ENCODE results near the gene GIMAP2.

Gene GIMAP2

DNA sequence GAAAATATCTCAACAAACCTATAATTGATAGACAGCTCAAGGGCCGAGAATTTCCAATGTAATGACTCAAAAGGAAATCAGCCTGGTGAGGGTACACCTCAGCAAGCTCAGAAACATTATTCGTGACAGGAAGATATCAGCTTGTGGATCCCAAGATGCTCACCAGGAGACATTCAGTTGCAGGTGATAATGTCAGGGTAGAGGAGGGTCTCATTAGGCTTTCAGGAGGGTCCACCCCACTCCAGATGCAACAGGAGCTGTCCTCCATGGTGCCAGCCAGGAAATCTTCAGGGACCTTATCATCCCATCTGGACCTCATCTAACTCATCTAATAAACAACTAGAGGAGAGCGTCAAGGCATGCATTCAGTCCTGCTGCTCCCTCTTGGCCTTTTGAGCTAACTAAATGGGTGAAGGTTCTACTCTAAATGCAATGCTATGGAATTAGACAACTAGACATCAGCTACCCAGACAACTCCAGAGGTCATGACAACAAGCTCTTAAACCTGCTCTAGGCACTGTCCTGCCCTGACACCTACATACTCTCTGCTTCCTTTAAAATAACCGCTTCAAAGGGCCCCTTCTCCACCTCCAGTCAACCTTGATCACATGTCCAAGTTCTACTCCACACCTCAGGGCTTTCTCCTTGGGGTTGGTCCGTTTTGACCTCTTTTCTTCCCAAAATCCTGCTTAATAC, 47.4 kb downstream of the GIMAP2 start:
- WGBS (ENCODE audit: insufficient coverage, insufficient read length) = no CpG with 5 or more reads among the region's 5 CpGs
- H3K36me3 ChIP-seq (ENCODE audit: control insufficient read depth, insufficient read depth, low read length) = no peaks in the 10 kb centered on the region
- H3K27me3 ChIP-seq (ENCODE audit: control insufficient read depth, insufficient read depth, low read length) = peaks cover 60% of the 10 kb centered on the region
- no peak for DNase-seq (ENCODE audit: low read depth, low spot score)
- H3K4me1 ChIP-seq (ENCODE audit: control insufficient read depth, insufficient read depth, low read length) = no peaks in the 10 kb centered on the region
- no peak overlapping the region for H3K27ac ChIP-seq (ENCODE audit: low read length)
- no peaks in the 10 kb centered on the region for H3K9me3 ChIP-seq (ENCODE audit: control insufficient read depth, insufficient read depth, low read length)
- H3K4me3 ChIP-seq (ENCODE audit: low read length) = no peak overlapping the region

DNA sequence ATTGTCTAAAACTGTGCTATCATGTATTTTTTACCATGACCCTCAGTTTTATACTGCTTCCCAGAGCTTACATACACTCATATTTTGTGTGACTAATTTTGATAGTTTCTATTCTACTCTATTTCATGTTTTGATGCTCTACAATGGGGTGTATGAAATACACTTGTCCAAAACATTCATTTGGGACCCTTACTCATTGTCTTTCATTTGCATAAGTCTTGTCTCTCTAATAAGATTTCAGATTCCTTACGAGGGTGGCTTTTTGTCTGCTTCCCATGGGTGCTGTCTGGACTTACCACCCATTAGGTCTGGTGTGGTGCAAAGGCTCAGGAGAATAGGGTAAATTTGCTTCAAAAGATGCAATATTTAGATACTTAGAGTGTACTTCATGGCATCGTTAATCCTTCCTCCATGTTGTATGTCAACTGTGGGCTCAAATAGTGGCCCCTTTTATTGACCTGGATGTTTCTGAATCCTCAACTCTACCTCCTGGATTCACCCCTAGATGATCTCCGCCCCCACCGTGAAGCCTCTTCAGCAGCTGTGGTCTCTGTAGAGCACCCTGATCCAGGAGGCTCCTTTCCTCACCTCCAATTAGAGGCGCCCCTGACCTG, 48.1 kb downstream of the GIMAP2 start:
- H3K4me3 ChIP-seq (ENCODE audit: low read length) = no peak overlapping the region
- no peak for DNase-seq (ENCODE audit: low read depth, low spot score)
- no CpG with 5 or more reads among the region's 5 CpGs for WGBS (ENCODE audit: insufficient coverage, insufficient read length)
- H3K36me3 ChIP-seq (ENCODE audit: control insufficient read depth, insufficient read depth, low read length) = no peaks in the 10 kb centered on the region
- H3K27me3 ChIP-seq (ENCODE audit: control insufficient read depth, insufficient read depth, low read length) = peaks cover 66% of the 10 kb centered on the region
- H3K4me1 ChIP-seq (ENCODE audit: control insufficient read depth, insufficient read depth, low read length) = no peaks in the 10 kb centered on the region
- H3K27ac ChIP-seq (ENCODE audit: low read length) = no peak overlapping the region
- H3K9me3 ChIP-seq (ENCODE audit: control insufficient read depth, insufficient read depth, low read length) = no peaks in the 10 kb centered on the region

DNA sequence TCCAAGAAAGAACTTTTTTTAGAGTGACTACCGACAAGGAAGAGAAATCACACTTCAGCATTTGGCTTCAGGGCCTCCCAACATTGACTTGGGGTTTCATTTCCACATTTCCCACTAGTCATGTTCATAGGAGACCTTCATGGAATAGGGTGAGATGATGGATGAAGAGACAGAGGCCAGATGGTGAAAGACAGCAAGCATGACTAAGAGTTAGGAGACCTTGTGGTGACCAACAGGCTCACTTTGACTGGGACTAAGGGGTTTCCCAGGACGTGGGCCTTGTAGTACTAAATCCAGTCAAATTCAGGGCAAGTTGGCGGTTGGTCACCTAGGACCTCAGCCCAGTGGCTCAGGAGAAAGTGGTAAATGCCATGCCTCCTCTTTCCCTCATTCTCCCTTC, 48.7 kb downstream of the GIMAP2 start:
- Histone ChIP-seq H3K27me3 (ENCODE audit: control insufficient read depth, insufficient read depth, low read length) (peaks cover 72% of the 10 kb centered on the region), H3K4me1 (ENCODE audit: control insufficient read depth, insufficient read depth, low read length) (no peaks in the 10 kb centered on the region), H3K4me3 (ENCODE audit: low read length) (no peak overlapping the region), H3K9me3 (ENCODE audit: control insufficient read depth, insufficient read depth, low read length) (no peaks in the 10 kb centered on the region), H3K27ac (ENCODE audit: low read length) (no peak overlapping the region), H3K36me3 (ENCODE audit: control insufficient read depth, insufficient read depth, low read length) (no peaks in the 10 kb centered on the region)
- WGBS (ENCODE audit: insufficient coverage, insufficient read length) = no CpG with 5 or more reads among the region's 3 CpGs
- DNase-seq (ENCODE audit: low read depth, low spot score) = no peak

DNA sequence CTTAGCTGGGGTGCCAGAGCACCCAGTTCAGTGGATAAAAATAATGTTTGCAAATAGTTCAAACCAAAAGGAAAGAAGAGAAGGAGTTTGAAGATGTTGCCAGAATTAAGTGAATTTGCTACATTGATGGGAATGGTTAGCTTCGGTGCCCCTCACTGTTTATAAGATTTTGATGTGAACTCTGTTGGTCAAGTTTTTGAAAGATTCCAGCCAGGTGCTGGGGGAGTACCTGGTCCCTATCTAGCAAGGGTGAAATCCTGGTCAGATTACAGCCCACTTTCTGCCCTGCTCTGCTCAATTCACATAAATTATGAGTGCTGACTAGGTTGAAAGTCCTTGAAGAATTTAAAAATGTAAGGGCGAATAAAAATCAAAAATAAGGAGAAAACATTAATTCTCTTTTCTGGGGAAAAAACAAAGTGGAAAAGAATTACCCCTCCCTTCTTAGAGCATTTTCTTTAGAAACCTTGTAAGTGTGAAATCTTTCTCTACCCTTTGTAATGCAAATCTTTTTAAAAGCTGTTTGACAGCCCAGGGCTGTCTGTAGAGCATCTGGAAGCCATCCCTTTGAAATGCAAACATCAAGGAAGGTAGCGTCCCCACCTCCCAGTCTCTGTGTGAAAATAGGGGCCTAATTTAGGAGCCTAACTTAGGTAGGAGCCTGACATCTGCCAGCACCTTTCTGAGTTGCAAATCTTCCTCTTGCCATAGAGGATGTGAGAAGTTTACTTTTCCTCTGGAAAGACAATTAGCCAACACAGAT, 50.3 kb downstream of the GIMAP2 start:
- Histone ChIP-seq H3K27me3 (ENCODE audit: control insufficient read depth, insufficient read depth, low read length) (peaks cover 76% of the 10 kb centered on the region), H3K4me1 (ENCODE audit: control insufficient read depth, insufficient read depth, low read length) (no peaks in the 10 kb centered on the region), H3K27ac (ENCODE audit: low read length) (no peak overlapping the region), H3K4me3 (ENCODE audit: low read length) (no peak overlapping the region), H3K9me3 (ENCODE audit: control insufficient read depth, insufficient read depth, low read length) (no peaks in the 10 kb centered on the region; the same call in 1 of the 2 replicates), H3K36me3 (ENCODE audit: control insufficient read depth, insufficient read depth, low read length) (no peaks in the 10 kb centered on the region)
- peak; percentile 54 for DNase-seq (ENCODE audit: low read depth, low spot score)
- no CpG with 5 or more reads among the region's 3 CpGs for WGBS (ENCODE audit: insufficient coverage, insufficient read length)

DNA sequence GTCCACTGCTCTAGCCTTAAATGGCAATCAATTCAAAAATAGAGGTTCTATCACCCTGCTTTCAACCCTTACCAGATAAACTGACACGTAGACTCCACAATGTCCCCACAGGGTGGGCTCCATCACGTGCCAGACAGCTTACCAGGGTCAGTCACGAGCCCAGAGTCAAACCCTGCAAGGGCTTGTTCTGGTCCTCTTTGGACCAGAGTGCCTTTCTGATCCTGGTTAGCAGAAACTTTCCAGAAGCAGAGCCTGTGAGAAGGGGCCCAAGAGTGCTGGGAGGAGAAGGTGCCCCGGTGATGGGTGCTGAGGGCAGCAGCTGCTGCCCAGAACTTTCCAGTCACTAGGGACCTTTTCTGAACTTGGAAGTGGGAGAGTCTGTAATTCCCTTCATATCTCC, 51.4 kb downstream of the GIMAP2 start:
- no CpG with 5 or more reads among the region's 4 CpGs for WGBS (ENCODE audit: insufficient coverage, insufficient read length)
- H3K9me3 ChIP-seq (ENCODE audit: control insufficient read depth, insufficient read depth, low read length) = no peaks in the 10 kb centered on the region; the same call in 1 of the 2 replicates
- H3K36me3 ChIP-seq (ENCODE audit: control insufficient read depth, insufficient read depth, low read length) = no peaks in the 10 kb centered on the region
- DNase-seq (ENCODE audit: low read depth, low spot score) = no peak
- H3K27ac ChIP-seq (ENCODE audit: low read length) = no peak overlapping the region
- H3K4me1 ChIP-seq (ENCODE audit: control insufficient read depth, insufficient read depth, low read length) = no peaks in the 10 kb centered on the region
- peaks cover 84% of the 10 kb centered on the region for H3K27me3 ChIP-seq (ENCODE audit: control insufficient read depth, insufficient read depth, low read length)
- H3K4me3 ChIP-seq (ENCODE audit: low read length) = no peak overlapping the region

DNA sequence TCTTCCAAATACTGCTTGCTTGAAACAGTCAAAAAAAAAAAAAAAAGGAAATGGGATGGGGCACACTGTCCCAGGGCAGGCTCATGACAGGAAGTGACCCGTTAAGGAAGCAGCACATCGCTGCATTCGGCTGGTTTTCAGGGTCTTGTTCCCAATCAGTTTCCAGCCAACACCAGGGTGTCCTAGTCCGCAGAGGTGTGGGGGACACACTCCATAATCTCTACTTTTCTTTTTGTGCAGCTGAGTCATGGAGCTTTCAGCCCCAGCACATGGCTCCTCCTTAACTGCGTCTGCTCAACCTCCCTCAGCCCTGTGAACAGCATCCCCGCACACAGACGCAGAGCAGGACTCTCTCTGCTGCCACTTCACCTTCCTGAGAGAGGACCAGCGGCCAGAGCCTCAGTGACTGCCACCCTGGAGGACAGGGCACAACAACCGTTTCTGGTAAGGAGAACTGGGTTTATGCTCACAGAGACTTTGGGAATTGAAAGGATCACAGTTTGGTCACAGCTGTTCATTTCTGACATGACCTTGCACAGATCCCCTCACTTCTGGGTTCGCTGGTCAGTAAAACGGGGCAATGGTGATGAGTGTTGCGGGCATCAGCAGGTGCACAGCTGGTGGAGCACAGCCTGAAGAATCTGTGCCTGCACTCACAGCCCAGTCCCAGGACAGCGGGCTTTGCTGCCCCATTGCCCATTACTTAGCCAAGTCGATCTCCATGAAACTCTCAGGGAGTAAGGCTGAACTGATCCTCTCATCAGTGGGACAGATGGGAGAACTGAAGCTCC, 52.0 kb downstream of the GIMAP2 start, which contains the start of gene GIMAP5:
Gene GIMAP5, plus strand, starts transcription at position 154 of the 791 bp plus-strand sequence. CDS start 3,467 bp downstream, outside the sequence.
- no peak within 1 kb of the TSS for H3K4me3 ChIP-seq (ENCODE audit: low read length)
- H3K36me3 ChIP-seq (ENCODE audit: control insufficient read depth, insufficient read depth, low read length) = no peaks in the 10 kb centered on the region
- no peaks in the 10 kb centered on the region for H3K4me1 ChIP-seq (ENCODE audit: control insufficient read depth, insufficient read depth, low read length)
- no peak within 1 kb of the TSS for H3K27ac ChIP-seq (ENCODE audit: low read length)
- DNase-seq (ENCODE audit: low read depth, low spot score) = no peak
- no CpG with 5 or more reads among the region's 14 CpGs for WGBS (ENCODE audit: insufficient coverage, insufficient read length)
- H3K27me3 ChIP-seq (ENCODE audit: control insufficient read depth, insufficient read depth, low read length) = peaks cover 83% of the 10 kb centered on the region
- no peaks in the 10 kb centered on the region; the same call in 1 of the 2 replicates for H3K9me3 ChIP-seq (ENCODE audit: control insufficient read depth, insufficient read depth, low read length)

DNA sequence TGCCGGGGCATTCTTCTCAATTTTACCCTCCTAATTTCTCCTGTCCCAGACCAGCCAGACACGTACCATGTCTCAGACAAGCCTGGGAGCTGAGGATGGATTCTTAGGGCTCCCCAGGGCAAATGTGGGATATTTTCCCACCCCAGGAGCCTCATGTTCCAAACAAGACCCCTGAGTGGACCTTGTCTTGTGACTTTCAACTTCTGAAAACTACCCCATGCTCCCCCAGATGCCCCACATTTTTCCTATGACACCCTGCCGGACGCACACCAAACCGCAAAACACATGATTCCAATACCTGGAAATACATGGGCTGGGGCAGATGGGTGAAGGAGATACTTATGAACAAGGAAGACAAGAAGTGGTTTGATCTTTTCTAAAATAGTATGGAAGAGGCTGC, 52.6 kb downstream of the GIMAP2 start:
- no peak overlapping the region for H3K27ac ChIP-seq (ENCODE audit: low read length)
- H3K27me3 ChIP-seq (ENCODE audit: control insufficient read depth, insufficient read depth, low read length) = peaks cover 82% of the 10 kb centered on the region
- H3K9me3 ChIP-seq (ENCODE audit: control insufficient read depth, insufficient read depth, low read length) = no peaks in the 10 kb centered on the region; the same call in 1 of the 2 replicates
- H3K4me3 ChIP-seq (ENCODE audit: low read length) = no peak overlapping the region
- no peaks in the 10 kb centered on the region for H3K4me1 ChIP-seq (ENCODE audit: control insufficient read depth, insufficient read depth, low read length)
- no peaks in the 10 kb centered on the region for H3K36me3 ChIP-seq (ENCODE audit: control insufficient read depth, insufficient read depth, low read length)
- WGBS (ENCODE audit: insufficient coverage, insufficient read length) = no CpG with 5 or more reads among the region's 5 CpGs
- no peak for DNase-seq (ENCODE audit: low read depth, low spot score)

DNA sequence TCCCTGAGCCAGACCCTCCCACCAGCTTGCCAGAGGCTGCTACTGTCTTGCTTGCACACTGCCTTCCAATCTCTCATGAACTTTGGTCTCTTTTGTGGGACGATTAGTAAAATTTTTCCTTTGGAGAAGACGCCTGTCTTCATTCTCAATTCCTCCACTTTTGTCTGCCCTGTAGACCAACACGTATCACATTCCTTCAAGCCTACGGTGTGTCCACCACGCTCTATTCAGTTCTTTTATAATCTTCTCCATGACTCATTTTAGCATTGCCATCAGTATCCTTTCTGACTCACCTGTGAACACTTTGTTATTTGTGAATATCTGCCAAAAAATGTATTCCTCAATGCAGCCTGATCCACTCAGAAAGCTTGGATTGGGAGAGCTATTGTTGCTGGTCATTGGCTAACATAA, 53.1 kb downstream of the GIMAP2 start:
- no peaks in the 10 kb centered on the region; the same call in 1 of the 2 replicates for H3K9me3 ChIP-seq (ENCODE audit: control insufficient read depth, insufficient read depth, low read length)
- WGBS (ENCODE audit: insufficient coverage, insufficient read length) = no CpG with 5 or more reads among the region's 5 CpGs
- no peak overlapping the region for H3K4me3 ChIP-seq (ENCODE audit: low read length)
- no peaks in the 10 kb centered on the region for H3K4me1 ChIP-seq (ENCODE audit: control insufficient read depth, insufficient read depth, low read length)
- H3K27ac ChIP-seq (ENCODE audit: low read length) = no peak overlapping the region
- H3K36me3 ChIP-seq (ENCODE audit: control insufficient read depth, insufficient read depth, low read length) = no peaks in the 10 kb centered on the region
- peaks cover 81% of the 10 kb centered on the region for H3K27me3 ChIP-seq (ENCODE audit: control insufficient read depth, insufficient read depth, low read length)
- no peak for DNase-seq (ENCODE audit: low read depth, low spot score)

DNA sequence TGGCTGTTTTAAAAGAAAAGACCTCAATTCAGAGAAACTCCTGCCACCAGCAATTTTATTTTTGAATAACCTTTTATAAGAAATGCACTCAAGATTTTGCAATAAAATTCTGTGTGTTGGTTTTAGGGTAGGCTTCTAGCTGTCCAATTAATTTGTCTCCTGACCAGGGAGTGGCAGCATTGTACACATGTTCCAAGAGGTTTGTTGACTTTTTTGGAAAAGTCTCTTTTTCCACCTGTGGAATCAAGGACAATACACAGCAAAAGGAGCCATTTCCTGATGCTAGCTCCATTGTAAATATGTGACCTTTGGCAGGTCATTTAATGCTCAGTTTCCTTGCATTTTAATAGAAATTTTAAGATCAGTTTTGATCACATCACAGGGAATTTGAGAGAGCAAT, 53.5 kb downstream of the GIMAP2 start:
- H3K4me1 ChIP-seq (ENCODE audit: control insufficient read depth, insufficient read depth, low read length) = no peaks in the 10 kb centered on the region
- no peak overlapping the region for H3K27ac ChIP-seq (ENCODE audit: low read length)
- H3K4me3 ChIP-seq (ENCODE audit: low read length) = no peak overlapping the region
- peaks cover 81% of the 10 kb centered on the region for H3K27me3 ChIP-seq (ENCODE audit: control insufficient read depth, insufficient read depth, low read length)
- DNase-seq (ENCODE audit: low read depth, low spot score) = no peak
- no peaks in the 10 kb centered on the region for H3K36me3 ChIP-seq (ENCODE audit: control insufficient read depth, insufficient read depth, low read length)
- no peaks in the 10 kb centered on the region; the same call in 1 of the 2 replicates for H3K9me3 ChIP-seq (ENCODE audit: control insufficient read depth, insufficient read depth, low read length)

DNA sequence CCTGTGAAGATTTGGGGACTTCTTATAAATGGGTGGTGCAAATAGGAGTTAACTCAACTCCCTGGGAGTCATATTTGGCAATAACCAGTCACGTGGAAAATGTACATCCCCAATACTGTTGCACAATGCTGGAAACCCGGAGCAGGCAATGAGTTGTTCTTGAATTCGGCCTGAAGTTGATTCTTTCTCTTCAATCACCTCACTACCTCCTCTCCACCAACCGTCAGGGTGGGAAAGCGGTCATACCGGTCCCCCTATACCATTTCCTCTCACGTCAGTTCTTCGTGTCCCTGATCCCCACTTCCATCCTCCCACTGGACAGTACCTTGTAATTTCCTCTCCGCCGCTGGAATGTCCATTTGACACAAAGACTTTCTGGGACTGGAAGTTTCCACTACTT, 54.5 kb downstream of the GIMAP2 start:
- no peak for DNase-seq (ENCODE audit: low read depth, low spot score)
- no peaks in the 10 kb centered on the region; the same call in 1 of the 2 replicates for H3K9me3 ChIP-seq (ENCODE audit: control insufficient read depth, insufficient read depth, low read length)
- peaks cover 80% of the 10 kb centered on the region for H3K27me3 ChIP-seq (ENCODE audit: control insufficient read depth, insufficient read depth, low read length)
- no peaks in the 10 kb centered on the region for H3K36me3 ChIP-seq (ENCODE audit: control insufficient read depth, insufficient read depth, low read length)
- H3K27ac ChIP-seq (ENCODE audit: low read length) = no peak overlapping the region
- WGBS (ENCODE audit: insufficient coverage, insufficient read length) = no CpG with 5 or more reads among the region's 10 CpGs
- H3K4me3 ChIP-seq (ENCODE audit: low read length) = no peak overlapping the region
- no peaks in the 10 kb centered on the region for H3K4me1 ChIP-seq (ENCODE audit: control insufficient read depth, insufficient read depth, low read length)

All from iPS DF 6.9 (cell line).